ENCODE results near the gene SPNS1.
"Not testable (repeated sequence)": the region's sequence is repeated elsewhere in the genome, so short reads cannot be mapped to it uniquely, and the experiment has no call there.

SPNS1 gene

DNA sequence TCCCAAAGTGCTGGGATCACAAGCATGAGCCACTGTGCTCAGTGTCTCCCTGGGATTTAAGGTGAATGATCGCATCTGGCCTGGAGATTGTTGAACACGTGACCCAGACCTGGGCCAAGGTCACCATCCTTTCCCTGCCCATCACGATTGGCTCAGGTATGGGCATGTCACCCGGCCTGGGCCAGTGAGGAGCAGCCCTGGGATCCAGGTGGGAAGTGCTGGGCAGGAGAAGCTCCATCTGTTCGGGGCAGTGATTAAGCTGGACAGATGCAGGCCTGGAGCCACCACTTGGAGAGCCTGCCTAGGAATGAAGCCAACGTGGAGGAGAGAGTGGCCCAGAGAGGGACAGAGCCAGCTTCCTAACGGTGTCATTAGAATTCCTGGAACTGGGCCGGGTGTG, 17.1 kb downstream of the SPNS1 start:
- no peak for DNase-seq

DNA sequence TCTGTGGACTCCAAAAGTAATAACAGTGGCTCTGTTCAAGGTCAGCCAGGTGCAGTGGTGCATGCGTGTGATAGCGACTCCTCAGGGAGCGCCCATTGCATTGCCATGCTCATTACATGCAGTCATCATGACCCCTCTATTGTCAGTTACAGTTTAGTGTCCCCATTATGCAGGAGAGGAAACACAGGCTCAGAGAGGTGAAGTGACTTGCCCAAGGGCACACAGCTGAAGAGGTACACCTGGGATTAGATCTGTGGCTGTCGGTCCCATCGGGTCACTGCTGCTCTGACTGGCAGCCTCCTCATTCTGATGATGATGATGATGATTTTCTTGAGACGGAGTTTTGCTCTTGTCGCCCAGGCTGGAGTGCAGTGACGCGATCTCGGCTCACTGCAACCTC, 17.9 kb downstream of the SPNS1 start:
- DNase-seq, result no peak

DNA sequence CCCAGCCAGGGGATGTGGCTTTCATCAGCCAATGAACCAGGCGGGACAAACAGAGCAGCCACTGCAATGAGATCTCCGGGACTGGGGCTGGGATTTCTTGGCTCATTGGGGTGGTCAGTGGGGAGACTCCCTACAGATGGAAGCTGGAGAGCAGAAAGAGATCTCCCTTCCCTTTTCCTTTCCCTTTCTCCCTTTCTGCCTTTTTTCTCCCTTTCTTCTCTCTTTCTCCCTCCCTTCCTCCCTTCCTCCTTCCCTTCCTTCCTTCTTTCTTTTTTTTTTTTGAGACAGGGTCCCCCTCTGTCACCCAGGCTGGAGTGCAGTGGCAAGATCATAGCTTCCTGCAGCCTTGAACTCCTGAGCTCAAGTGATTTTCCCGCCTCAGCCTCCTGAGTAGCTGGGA, 24.3 kb downstream of the SPNS1 start:
- DNase-seq, result no peak

DNA sequence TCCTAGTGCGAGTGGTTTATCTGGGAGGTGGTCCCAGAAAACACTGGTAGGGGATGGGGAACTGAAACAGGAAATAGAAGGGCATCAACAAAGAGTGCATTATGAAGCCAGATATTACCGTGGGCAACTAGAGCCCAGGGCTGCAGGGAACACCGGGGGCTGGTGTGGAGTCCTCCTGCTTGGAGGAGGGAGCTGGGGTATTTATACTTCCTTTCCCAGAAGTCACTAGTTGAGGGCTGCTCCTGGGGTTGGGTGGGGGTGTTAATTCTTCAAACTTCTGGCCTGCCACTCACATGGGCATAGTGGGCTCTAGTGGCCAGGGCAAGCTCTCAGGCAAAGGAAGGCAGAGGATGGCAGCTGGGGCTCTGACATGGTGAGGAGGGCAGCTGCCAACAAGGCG, 25.0 kb downstream of the SPNS1 start:
- no peak for DNase-seq

DNA sequence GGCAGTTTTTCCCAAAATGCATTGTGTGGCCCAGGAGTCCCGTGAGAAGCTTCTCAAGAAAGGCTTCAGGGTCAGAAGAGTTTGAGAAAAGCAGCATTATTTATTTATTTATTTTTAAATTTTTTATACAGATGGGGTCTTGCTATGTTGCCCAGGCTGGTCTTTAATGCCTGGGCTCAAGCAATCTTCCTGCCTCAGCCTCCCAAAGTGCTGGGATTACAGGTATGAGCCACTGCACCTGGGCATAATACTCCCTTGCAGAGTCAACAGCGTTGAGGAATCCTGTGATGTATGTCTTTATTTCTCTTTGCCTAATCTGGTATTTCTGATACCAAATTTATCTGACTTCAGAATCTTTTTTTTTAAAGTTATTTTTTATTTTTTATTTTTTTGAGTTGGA, 25.4 kb downstream of the SPNS1 start:
- DNase-seq, result no peak

DNA sequence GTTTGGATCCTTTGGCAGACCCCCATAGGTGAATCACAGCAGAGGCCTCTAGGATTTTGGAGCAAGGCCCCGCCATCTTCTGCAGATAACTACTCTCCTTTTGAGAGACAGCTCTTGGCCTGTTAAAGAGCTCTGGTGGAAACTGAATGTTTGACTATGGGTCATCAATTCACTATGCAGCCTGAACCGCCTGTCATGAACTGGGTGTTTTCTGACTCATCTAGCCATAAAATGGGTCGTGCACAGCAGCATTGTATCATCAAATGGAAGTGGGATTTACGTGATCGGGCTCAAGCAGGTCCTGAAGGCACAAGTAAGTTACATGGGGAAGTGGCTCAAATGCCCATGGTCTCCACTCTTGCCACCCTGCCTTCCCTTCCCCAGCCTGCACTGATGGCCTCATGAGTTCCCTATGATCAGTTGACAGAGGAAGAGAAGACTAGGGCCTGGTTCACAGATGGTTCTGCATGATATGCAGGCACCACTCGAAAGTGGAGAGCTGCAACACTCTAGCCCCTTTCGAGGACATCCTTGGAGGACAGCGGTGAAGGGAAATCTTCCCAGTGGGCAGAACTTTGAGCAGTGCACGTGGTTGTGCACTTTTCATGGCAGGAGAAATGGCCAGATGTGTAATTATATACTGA, 30.0 kb downstream of the SPNS1 start:
- DNase-seq, result not testable (repeated sequence)

DNA sequence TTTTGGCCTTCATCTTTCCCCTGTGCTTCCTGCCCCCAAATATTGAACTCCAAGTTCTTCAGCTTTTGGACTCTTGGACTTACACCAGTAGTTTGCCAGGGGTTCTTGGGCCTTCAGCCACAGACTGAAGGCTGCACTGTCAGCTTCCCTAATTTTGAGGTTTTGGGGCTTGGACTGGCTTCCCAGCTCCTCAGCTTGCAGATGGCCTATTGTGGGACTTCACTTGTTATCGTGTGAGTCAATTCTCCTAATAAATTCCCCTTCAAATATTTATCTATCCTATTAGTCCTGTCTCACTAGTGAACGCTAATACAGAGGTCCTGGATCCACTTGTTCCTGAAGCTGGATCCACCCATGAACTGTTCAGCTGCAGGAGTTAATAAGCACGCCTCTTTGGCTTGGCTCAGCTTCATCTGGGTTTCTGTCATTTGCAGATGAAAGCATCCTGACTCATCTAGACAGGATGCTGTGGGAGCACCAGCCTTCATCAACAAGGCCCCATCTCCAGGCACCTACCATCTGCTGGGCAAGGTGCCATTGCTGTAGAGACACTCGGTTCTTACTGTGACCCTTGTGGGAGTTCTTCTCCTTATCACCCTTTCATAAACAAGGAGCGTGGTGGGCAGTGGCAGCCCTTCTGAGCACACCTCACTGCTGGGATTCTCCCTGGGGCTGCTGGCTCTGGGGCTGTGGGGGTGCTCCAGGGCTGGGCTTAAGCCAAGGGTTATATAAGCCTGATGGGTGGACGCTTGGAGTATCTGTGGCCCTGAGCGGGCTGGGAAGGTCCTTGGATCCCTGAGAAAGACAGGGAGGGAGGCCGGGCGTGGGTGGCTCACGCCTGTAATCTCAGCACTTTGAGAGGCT, 33.4 kb downstream of the SPNS1 start:
- peak; percentile 30 to 60 for DNase-seq

DNA sequence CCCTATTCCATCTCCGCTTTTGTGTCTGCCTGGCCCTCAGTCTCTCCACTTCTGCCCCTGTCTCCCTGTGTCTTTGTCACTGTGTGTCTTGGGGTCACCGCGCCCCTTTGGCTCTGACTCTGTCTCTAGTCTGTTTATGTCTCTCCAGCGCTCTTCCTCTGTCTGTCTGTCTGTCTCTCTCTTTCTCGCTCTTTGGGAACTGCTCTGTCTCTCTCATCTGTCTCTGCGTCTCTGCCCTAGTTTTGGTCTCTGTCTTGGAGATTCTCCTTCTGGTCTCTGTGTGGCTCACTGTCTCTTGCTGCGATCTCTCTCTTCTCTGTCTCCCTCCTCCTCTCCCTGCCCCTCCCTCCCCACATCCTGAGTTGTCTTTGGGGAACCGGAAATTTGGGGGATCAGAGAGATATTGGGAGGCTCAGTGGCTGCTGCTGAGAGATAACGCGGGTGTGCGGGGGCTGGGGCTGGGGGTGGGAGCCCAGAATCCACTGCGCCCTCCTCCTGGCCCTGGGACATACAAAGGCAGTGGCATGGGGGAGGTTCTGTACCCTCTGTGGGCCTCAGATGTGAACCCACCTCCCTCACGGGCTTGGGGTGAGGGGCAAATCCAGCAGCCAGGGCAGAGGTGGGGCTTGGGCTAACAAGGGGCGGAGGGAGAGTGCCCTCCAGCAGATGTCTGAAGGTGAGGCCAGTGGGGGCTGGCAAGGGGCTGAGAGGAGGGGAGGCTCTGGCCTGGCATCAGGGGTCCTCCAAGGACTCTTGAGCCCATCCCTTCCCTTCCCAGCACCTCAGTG, 34.7 kb downstream of the SPNS1 start:
- no peak for DNase-seq

DNA sequence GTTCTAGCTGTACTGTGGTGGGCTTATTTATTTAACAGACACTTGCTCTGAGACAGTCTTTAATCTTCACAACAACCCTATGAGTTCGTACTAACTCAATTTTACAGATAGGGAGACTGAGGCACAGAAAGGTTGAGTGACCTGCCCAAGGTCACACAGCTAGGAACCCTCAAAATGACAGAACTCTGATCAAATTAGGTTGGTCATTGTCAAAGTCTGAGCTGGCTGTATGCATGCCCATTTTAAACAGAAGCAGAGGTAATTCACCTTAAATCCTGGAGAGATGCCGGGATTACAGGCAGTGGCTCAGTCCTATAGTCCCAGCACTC, 35.2 kb downstream of the SPNS1 start:
- DNase-seq, result no peak

DNA sequence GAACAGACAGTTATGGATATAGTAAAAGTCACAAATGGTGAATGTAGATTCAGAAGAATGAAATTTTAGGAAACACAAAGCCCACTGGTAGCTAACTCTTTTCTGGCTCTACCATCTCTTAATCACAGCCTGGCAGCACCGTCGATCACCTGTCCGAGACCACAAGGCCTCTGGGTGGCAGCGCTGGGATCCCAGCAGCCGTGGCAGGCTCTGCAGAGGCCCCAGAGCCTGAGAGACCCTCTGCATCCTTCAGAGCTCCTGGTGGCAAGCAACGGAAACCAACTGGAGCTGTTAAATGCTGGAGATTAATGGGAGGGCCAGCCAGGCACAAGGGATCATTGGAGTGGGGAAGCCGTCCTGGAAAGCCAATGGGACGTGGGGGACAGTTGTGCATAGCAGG, 36.5 kb downstream of the SPNS1 start:
- no peak for DNase-seq

DNA sequence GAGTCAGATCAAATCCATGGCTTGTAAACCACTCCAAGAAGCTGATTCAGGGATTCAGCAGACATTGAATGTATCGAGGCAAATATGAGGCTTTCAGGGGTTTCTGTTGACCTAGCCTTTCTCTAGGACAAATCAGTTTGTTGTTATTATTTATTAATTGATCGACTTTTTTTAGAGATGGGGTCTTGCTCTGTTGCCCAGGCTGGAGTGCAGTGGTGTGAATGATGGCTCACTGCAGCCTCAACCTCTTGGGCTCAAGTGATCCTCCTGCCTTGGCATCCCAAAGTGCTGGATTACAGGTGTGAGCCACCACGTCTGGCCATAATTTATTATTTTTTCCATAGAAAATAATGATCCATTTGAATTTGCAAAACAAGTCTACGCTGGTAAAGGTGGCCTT, 37.3 kb downstream of the SPNS1 start:
- DNase-seq, result no peak

DNA sequence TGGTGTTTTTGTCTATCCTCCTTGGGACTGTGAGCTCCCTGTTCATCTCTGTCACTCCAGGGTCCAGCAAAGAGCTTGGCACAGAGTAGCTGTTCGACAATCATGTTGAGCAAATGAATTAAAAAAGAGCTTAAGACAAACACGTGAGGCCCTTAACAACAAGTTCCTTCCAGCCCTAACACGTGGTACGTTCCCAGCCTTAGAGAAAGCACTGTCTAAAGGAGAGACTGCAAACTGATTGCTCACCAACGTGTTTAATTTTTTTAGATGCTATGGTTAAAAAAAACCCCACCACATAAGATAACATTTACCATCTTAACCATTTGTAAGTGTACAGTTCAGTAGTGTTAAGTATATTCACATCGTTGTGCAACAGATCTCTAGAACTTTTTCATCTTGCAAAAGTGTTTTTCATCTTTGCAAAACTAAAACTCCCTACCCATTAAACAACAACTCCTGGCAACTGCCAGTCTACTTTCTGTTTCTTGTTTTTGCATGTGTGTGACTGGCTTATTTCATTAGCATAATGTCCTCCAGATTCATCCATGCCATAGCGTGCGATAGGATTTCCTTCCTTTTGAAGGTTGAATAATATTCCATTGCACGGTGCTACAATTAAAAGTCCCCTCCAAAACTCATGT, 38.5 kb downstream of the SPNS1 start:
- DNase-seq, result peak; percentile 70 to 84

DNA sequence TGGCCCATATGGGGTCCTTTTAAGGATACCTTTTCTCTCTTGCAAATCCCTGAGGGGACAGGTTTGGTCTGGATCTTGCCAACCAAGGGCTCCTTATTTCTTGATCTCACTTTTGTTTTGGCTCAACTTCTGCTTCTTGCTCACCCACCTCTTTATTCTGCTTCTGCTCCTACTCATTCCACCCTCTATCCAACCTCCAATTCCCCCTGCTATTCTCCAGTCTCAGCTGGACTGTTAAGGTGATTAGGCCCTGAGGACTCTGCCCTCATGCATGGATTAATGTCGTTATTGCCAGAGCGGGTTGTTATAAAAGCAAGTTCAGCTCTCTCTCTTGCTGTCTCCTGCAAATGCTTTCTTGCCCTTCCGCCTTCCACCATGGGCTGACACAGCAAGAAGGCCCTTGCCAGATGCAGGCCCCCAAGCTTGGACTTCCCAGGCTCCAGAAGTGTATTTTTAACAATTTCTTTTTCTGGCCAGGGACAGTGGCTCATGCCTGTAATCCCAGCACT, 40.0 kb downstream of the SPNS1 start:
- peak; percentile 14 to 56 for DNase-seq

DNA sequence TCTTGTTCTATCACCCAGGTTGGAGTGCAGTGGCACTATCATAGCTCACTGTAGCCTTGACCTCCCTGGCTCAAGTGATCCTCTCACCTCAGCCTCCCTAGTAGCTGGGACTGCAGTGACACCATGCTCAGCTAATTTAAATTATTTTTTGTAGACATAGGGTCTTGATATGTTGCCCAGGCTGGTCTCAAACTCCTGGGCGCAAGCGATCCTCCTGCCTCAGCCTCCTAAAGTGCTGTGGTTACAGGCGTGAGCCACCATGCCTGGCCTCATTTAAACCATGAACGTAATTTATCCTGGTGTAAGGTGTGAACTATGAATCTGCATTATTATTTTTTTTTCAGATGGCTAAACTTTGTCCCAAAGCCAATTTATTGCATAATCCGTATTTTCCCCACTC, 47.6 kb downstream of the SPNS1 start:
- DNase-seq, result no peak

DNA sequence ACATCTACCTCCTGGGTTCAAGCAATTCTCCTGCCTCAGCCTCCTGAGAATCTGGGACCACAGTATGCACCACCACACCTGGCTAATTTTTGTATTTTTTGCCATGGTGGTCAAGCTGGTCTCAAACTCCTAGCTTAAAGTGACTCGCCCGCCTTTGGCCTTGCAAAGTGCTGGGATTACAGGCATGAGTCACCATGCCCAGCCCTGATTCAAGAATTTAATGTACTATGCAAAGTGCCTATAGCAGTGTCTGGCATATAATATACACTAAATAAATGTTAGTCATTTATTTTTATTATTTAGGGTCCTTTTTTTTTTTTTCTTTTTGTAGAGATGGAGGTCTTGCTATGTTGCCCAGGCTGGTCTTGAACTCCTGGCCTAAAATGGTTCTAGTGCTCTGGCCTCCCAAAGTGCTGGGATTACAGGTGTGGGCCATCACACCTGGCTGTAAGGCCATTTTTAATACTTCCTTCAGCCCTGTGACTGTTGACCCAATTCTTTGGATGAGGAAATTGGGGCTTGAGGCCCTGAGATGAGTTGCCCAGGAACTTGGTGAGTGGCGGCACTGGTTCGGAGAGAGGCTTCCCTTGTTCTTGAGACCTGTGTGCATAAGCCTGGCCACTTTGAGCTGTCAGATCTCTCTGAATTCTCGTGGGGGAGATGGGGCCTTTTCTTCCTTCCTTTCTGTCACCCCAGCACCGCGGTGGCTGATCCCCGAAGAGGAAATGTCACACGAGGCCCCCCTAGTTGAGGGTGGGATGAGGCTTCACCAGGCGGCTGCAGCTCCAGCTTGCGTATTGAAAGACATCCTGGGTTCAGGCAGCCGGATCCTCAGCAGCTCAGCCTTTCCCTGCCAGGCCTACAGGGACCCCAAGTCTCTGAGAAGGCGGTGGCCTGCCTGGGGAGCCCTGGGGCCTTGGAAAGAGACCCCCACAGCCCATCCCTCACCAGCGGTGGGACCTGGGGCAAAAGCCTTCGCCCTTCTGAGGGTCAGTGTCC, 49.0 kb downstream of the SPNS1 start:
- DNase-seq, result peak; percentile 10 to 21

DNA sequence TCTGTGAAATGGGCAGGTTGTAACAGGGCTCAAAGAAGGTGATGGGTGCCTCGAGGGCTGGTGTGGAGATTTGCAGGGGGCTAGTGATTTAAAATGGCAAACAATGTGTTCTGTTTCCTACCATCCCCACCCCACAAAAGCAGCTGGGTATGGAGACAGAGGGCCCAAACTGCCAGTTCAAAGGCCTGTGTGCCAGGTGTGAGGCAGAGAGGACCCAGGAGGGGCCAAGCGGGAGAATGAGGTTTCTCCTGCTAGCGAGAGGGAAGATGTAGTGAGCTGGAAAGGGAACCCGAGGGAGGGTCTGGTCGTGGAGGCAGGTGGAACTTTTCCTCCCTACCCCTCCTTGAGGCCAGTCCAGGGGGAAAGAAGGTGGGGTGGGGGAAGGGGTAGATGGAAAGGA, 49.7 kb downstream of the SPNS1 start:
- DNase-seq, result no peak

DNA sequence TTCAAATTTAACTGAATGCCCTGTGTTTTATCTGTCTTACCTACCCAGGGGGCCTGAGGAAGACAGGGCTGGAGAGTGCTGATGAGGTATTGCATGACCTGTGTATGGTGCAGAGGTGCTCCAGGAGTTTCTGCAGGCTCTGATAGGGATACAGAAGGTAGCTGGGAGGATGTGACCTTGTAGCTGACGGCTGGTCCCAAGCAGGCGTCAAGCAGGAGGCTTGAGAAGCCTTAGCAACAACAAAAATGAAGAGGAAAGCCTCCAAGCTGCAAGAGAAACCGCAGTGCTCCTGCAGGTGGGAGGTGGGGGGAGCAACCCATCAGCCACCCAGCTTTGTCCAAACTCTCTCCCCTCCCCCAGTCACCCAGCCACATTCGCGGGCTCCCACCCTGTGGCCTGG, 50.6 kb downstream of the SPNS1 start:
- DNase-seq, result no peak

DNA sequence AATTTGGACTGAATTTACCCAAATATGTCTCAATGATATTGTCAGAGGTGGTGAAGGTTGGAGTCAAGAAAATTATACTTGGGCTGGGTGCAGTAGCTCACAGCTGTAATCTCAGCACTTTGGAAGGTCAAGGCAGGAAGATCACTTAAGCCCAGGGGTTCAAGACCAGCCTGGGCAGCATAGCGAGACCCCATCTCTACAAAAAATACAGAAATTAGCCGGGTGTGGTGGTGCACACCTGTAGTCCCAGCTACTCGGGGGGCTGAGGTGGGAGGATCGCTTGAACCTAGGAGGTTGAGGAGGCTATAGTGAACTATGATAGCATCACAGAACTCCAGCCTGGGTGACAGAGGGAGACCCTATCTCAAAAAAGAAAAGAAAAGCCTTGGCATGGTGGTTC, 51.2 kb downstream of the SPNS1 start:
- no peak for DNase-seq

DNA sequence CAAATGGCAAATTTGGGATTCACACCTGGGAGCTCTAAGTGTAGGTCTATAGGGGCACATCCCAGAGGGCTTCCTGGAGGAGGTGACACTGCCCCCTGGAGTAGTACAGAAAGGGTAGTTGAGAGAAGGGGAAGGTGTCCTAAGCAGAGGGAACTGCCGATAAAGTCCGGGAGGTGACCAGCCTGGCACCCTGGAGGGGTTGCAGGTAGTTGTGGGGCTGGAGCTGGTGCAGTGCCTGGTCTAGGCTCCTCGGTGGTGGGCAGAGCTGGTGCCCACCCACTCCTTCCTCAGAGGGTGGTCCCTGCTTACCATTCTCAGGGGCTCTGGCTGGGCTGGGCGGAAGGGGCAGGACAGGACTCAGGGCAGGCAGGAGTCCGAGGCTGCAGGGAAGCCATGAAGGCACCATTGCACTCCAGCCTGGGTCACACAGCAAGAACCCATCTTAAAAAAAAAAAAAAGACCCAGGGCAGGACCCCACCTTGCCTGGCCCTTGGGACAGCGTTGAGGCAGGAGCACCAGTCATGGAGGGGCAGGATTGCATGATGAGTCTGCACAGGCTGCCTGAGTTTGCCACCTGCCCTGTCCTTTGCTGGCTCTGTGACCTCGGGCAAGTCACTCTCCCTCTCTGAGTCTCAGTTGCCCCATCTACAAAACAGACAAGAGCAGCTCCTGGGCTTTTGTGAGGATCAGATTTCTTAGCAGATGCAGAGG, 54.0 kb downstream of the SPNS1 start:
- DNase-seq, result no peak

DNA sequence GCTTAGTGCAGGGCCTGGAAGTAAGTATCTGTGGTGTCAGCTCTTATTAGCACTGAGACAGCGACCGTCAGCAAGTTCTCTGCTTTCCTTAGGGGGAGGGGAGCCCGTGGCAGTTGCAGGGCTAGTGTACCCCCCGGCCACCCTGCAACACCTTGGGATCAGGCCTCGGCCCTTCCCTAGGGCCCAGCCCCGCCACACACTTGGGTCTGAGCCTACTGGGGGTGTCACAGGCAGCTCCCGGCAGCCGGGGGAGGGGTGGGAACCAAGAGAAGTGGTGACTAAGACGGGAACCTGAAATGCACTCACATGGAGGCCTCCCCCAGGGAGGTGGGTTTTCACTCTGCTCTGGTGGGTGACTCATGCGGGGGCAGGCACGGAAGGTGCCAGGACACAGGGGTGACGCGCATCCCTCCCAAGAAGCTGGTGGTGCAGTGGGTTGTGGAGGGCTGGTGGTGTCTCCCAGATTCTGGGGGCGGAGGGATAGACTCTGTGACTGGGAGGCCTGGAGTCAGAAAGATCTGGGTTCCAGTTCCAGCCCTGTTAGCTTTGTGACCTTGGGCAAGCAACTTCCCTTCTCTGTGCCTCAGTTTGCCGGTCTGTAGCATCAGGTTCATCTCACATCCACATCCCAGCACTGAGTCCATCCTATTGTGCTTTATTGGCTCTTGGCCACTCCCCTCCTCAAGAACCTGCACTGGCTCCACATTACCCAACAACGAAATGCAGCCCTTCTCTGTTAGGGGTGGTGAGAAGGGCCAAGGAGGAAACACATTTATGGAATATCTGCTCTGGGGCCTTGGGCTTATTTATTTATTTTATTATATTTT, 54.8 kb downstream of the SPNS1 start:
- peak; percentile 11 to 77 for DNase-seq

All from inflammatory macrophage treated with lipopolysaccharide for 1 hour (primary cell).